ENCODE data around the gene ZCCHC8.

- TF ChIP-seq POLR2A (IDR thresholded peaks at IDR 0.05) (no peak), POLR2AphosphoS5 (IDR thresholded peaks at IDR 0.05) (no peak), CTCF (IDR thresholded peaks at IDR 0.05) (no peak)
Observed at GRCh38 chr12:122480753-122481152, 20.0 kb downstream of the ZCCHC8 start.

All from stomach (tissue), 4 donors.